IPS-NIHi11 (cell line): ENCODE results near the gene COL23A1.

ENCODE experiments used
- DNase-seq: peaks from one replicate; pipeline ENCODE4 v3.0.0; 2012; ENCODE audit warnings: mixed read lengths, low spot score

The COL23A1 gene

GRCh38 chr5:178189433-178189832 lies 400.8 kb downstream of the COL23A1 start:
- DNase-seq = no peak
